ENCODE results near the gene SF3B3. TPM values are rescaled to one million over a fixed set of nuclear protein-coding genes. Genes with fewer than 3 reads are reported as not detected.

SF3B3 gene
- total RNA-seq, 1 experiment from 2014 or later: 253 TPM

- H3K27me3 ChIP-seq (ENCODE audit: control insufficient read depth, insufficient read depth, low read length): no peaks in the 10 kb centered on the region
- BruUV-seq (replicated peaks): TSS peak; percentile 45
- intact Hi-C loops (cut with micrococcal nuclease; ENCODE audit: unreplicated experiment): no loop called here
- no peaks in the 10 kb centered on the region for H3K4me1 ChIP-seq (ENCODE audit: control insufficient read depth, insufficient read depth, low read length)
- TF ChIP-seq, protein P1, sequence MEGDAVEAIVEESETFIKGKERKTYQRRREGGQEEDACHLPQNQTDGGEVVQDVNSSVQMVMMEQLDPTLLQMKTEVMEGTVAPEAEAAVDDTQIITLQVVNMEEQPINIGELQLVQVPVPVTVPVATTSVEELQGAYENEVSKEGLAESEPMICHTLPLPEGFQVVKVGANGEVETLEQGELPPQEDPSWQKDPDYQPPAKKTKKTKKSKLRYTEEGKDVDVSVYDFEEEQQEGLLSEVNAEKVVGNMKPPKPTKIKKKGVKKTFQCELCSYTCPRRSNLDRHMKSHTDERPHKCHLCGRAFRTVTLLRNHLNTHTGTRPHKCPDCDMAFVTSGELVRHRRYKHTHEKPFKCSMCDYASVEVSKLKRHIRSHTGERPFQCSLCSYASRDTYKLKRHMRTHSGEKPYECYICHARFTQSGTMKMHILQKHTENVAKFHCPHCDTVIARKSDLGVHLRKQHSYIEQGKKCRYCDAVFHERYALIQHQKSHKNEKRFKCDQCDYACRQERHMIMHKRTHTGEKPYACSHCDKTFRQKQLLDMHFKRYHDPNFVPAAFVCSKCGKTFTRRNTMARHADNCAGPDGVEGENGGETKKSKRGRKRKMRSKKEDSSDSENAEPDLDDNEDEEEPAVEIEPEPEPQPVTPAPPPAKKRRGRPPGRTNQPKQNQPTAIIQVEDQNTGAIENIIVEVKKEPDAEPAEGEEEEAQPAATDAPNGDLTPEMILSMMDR (IDR thresholded peaks at IDR 0.05): no peak
- TF ChIP-seq TCF7L2 (IDR thresholded peaks at IDR 0.05; ENCODE audit: low read depth, low read length) (no peak), REST (IDR thresholded peaks at IDR 0.05; ENCODE audit: insufficient read depth in 1 of 2, low read depth in 2 of 2, low read length in 1 of 2) (no peak), POLR2AphosphoS5 (IDR thresholded peaks at IDR 0.05; ENCODE audit: low read depth, low read length) (no peak), SIN3A (IDR thresholded peaks at IDR 0.05; ENCODE audit: borderline replicate concordance, insufficient read depth, low read depth, low read length) (no peak)
- H3K4me3 ChIP-seq (ENCODE audit: low read depth in 2 of 2, low read length in 2 of 2): no peak overlapping the region
- H3K27ac ChIP-seq (ENCODE audit: low read length): no peak overlapping the region
- no peak for DNase-seq (ENCODE audit: low read depth, low spot score)
- H3K9me3 ChIP-seq (ENCODE audit: control insufficient read depth, insufficient read depth, low read depth, low read length): no peaks in the 10 kb centered on the region
- in situ Hi-C loops (cut with HindIII; ENCODE audit: low pct_unique_long_range_greater_than_20kb, low sequenced_read_pairs): no loop called here
- no peak for ATAC-seq
- ChIA-PET CTCF (no interaction called here), POLR2A (no interaction called here)
- H3K36me3 ChIP-seq (ENCODE audit: control insufficient read depth, insufficient read depth, low read length): peaks cover 38% of the 10 kb centered on the region
Measured at GRCh38 chr16:70548936-70549335, 25.3 kb downstream of the SF3B3 start.

DNA sequence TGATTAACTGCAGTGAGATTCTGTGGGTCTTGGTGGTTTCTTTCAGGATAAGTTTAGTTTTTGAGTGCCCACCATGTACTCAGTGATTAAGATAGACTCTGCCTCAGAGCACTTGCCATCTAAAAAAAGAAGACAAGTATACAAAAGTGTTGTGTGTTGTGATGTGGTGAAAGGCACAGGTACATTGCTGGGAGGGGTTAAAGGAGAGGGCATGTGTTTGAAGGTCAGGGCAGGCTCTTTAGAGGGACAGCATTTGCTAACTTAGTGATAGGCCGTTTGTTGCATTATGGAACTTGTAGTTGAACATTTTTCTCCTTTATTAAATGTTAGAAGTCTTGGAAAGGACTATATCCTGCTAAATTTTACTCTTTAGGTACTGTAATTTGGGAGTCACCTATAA lies 26.5 kb downstream of the SF3B3 start:
- no TSS peak for BruUV-seq (replicated peaks)

More for the DNA sequence above, 26.5 kb downstream of the SF3B3 start:
- H3K27ac ChIP-seq (ENCODE audit: low read length): no peak overlapping the region
- DNase-seq (ENCODE audit: low read depth, low spot score) (no peak), ATAC-seq (no peak)
- H3K9me3 ChIP-seq (ENCODE audit: control insufficient read depth, insufficient read depth, low read depth, low read length): no peaks in the 10 kb centered on the region
- in situ Hi-C loops (cut with HindIII; ENCODE audit: low pct_unique_long_range_greater_than_20kb, low sequenced_read_pairs): no loop called here
- no peaks in the 10 kb centered on the region for H3K27me3 ChIP-seq (ENCODE audit: control insufficient read depth, insufficient read depth, low read length)
- no peak overlapping the region for H3K4me3 ChIP-seq (ENCODE audit: low read depth in 2 of 2, low read length in 2 of 2)
- TF ChIP-seq TCF7L2 (IDR thresholded peaks at IDR 0.05; ENCODE audit: low read depth, low read length): no peak
- TF ChIP-seq, protein P1 (IDR thresholded peaks at IDR 0.05): no peak
- TF ChIP-seq POLR2AphosphoS5 (IDR thresholded peaks at IDR 0.05; ENCODE audit: low read depth, low read length): no peak
- no peak for TF ChIP-seq REST (IDR thresholded peaks at IDR 0.05; ENCODE audit: insufficient read depth in 1 of 2, low read depth in 2 of 2, low read length in 1 of 2)
- no peak for TF ChIP-seq SIN3A (IDR thresholded peaks at IDR 0.05; ENCODE audit: borderline replicate concordance, insufficient read depth, low read depth, low read length)
- H3K36me3 ChIP-seq (ENCODE audit: control insufficient read depth, insufficient read depth, low read length): peaks cover 37% of the 10 kb centered on the region
- ChIA-PET POLR2A (no interaction called here), CTCF (no interaction called here)
- no peaks in the 10 kb centered on the region for H3K4me1 ChIP-seq (ENCODE audit: control insufficient read depth, insufficient read depth, low read length)
- intact Hi-C loops (cut with micrococcal nuclease; ENCODE audit: unreplicated experiment): no loop called here
